ENCODE data around the gene CCDC88C. TPM values are rescaled to one million over a fixed set of nuclear protein-coding genes. Genes with fewer than 3 reads are reported as not detected.

Gene CCDC88C
- total RNA-seq, 1 donor: under 0.01 TPM

GRCh38 chr14:91310606-91311283 is 106.9 kb downstream of the CCDC88C start:
- no peak for DNase-seq (ENCODE audit: low read depth)
- TF ChIP-seq CTCF (IDR thresholded peaks at IDR 0.05; ENCODE audit: insufficient read depth, low read length): no peak
- H3K4me3 ChIP-seq (ENCODE audit: low read depth, low read length): no peak overlapping the region

- TF ChIP-seq CTCF (IDR thresholded peaks at IDR 0.05; ENCODE audit: insufficient read depth, low read length): no peak
Observed at GRCh38 chr14:91309756-91310280, 107.8 kb downstream of the CCDC88C start.

GRCh38 chr14:91308337-91308736 is 109.3 kb downstream of the CCDC88C start:
- no peak for TF ChIP-seq CTCF (IDR thresholded peaks at IDR 0.05; ENCODE audit: insufficient read depth, low read length)
- H3K4me3 ChIP-seq (ENCODE audit: low read depth, low read length): no peak overlapping the region
- no peak for DNase-seq (ENCODE audit: low read depth)

More at GRCh38 chr14:91309756-91310280, 107.8 kb downstream of the CCDC88C start:
- H3K4me3 ChIP-seq (ENCODE audit: low read depth, low read length): no peak overlapping the region
- no peak for DNase-seq (ENCODE audit: low read depth)

- no peak for DNase-seq (ENCODE audit: low read depth)
- no peak overlapping the region for H3K4me3 ChIP-seq (ENCODE audit: low read depth, low read length)
- TF ChIP-seq CTCF (IDR thresholded peaks at IDR 0.05; ENCODE audit: insufficient read depth, low read length): no peak
Observed at GRCh38 chr14:91307652-91308051, 110.0 kb downstream of the CCDC88C start.

- no peak overlapping the region for H3K4me3 ChIP-seq (ENCODE audit: low read depth, low read length)
- no peak for DNase-seq (ENCODE audit: low read depth)
- no peak for TF ChIP-seq CTCF (IDR thresholded peaks at IDR 0.05; ENCODE audit: insufficient read depth, low read length)
Observed at GRCh38 chr14:91307046-91307445, 110.6 kb downstream of the CCDC88C start.

- DNase-seq (ENCODE audit: low read depth): no peak
- no peak overlapping the region for H3K4me3 ChIP-seq (ENCODE audit: low read depth, low read length)
- TF ChIP-seq CTCF (IDR thresholded peaks at IDR 0.05; ENCODE audit: insufficient read depth, low read length): no peak
Observed at GRCh38 chr14:91306547-91306946, 111.1 kb downstream of the CCDC88C start.

Data from fibroblast of the aortic adventitia (primary cell).